Measurements from ENCODE around the gene GBF1. TPM values are rescaled to one million over a fixed set of nuclear protein-coding genes. Genes with fewer than 3 reads are reported as not detected.

Gene GBF1
- total RNA-seq, 1 experiment from 2014 or later, result 23.7 TPM

DNA sequence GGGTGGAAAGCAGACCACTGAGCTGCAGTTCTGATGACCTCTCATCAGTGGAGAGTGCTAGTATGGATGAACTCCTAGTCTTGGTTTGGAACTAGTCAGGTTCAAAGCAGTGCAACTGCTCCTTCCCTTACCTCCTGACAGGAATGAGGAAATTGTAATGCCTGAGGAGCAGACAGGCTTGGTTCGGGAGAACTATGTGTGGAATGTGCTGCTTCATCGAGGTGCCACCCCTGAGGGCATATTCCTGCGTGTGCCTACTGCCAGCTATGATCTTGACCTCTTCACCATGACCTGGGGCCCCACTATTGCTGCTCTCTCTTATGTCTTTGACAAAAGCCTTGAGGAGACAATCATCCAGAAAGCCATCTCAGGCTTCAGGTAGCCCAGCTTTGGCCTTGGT lies 122.7 kb downstream of the GBF1 start:
- H4K91ac ChIP-seq (ENCODE audit: insufficient read length, low read depth, low read length), result no peak overlapping the region
- no peak for DNase-seq
- no peak overlapping the region for H2AFZ ChIP-seq (ENCODE audit: low read length)
- no peak overlapping the region for H3K27ac ChIP-seq (ENCODE audit: insufficient read length, low read depth, low read length)
- H3K4me1 ChIP-seq (ENCODE audit: insufficient read depth, low read length), result no peaks in the 10 kb centered on the region
- H3K79me1 ChIP-seq (ENCODE audit: insufficient read depth, low read depth, low read length, poor library complexity, severe bottlenecking), result no peaks in the 10 kb centered on the region
- H3K9ac ChIP-seq (ENCODE audit: extremely low read depth, insufficient read length, low read length), result no peak overlapping the region
- H3K18ac ChIP-seq (ENCODE audit: insufficient read length, low read depth, low read length), result no peak overlapping the region
- no peak overlapping the region for H2BK15ac ChIP-seq (ENCODE audit: low read depth, low read length)
- WGBS (ENCODE audit: extremely low coverage, insufficient read length, low lambda C conversion rate), result no CpG with 5 or more reads among the region's 3 CpGs
- no peak overlapping the region for H2AK5ac ChIP-seq (ENCODE audit: insufficient read length, low read length)
- no peak overlapping the region for H3K4ac ChIP-seq (ENCODE audit: low read depth, low read length)
- H3K79me2 ChIP-seq (ENCODE audit: insufficient read depth, low read length), result no peaks in the 10 kb centered on the region
- H4K20me1 ChIP-seq (ENCODE audit: control insufficient read depth, insufficient read depth, insufficient read length), result no peaks in the 10 kb centered on the region
- H2BK120ac ChIP-seq (ENCODE audit: low read depth, low read length, poor library complexity, severe bottlenecking), result no peak overlapping the region
- H3K14ac ChIP-seq (ENCODE audit: insufficient read depth, low read length), result no peak overlapping the region
- H3T11ph ChIP-seq (ENCODE audit: low read length), result no peak overlapping the region
- Mint-ChIP-seq H3K27ac (no peak overlapping the region), H3K9me3 (0 out of 5 replicates have a peak, but pooled peaks cover 0 to 4% of the 10 kb centered on the region in 2 experiments), H3K4me1 (no peaks in the 10 kb centered on the region), H3K27me3 (ENCODE audit: low read depth) (no peaks in the 10 kb centered on the region), H3K4me3 (no peak overlapping the region), H3K36me3 (ENCODE audit: insufficient read depth in 1 of 3, low read depth in 3 of 3) (peaks cover 38 to 84% (median 69%) of the 10 kb centered on the region in 3 experiments)
- H4K8ac ChIP-seq (replicated peaks; ENCODE audit: insufficient read length, low read depth, low read length), result no peak overlapping the region
- H2BK5ac ChIP-seq (ENCODE audit: insufficient read length, low read length), result no peak overlapping the region
- H3K23me2 ChIP-seq (ENCODE audit: insufficient read length, low read depth, low read length, poor library complexity, severe bottlenecking), result no peaks in the 10 kb centered on the region
- no peak overlapping the region for H2BK12ac ChIP-seq (ENCODE audit: insufficient read length, low read depth, low read length)
- TF ChIP-seq, protein P1, sequence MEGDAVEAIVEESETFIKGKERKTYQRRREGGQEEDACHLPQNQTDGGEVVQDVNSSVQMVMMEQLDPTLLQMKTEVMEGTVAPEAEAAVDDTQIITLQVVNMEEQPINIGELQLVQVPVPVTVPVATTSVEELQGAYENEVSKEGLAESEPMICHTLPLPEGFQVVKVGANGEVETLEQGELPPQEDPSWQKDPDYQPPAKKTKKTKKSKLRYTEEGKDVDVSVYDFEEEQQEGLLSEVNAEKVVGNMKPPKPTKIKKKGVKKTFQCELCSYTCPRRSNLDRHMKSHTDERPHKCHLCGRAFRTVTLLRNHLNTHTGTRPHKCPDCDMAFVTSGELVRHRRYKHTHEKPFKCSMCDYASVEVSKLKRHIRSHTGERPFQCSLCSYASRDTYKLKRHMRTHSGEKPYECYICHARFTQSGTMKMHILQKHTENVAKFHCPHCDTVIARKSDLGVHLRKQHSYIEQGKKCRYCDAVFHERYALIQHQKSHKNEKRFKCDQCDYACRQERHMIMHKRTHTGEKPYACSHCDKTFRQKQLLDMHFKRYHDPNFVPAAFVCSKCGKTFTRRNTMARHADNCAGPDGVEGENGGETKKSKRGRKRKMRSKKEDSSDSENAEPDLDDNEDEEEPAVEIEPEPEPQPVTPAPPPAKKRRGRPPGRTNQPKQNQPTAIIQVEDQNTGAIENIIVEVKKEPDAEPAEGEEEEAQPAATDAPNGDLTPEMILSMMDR (conservative IDR thresholded peaks at IDR 0.05), result no peak
- no peak overlapping the region for H4K5ac ChIP-seq (ENCODE audit: insufficient read length, low read depth, low read length)
- H3K23ac ChIP-seq (ENCODE audit: insufficient read length, low read depth, low read length), result no peak overlapping the region
- H3K27me3 ChIP-seq (ENCODE audit: insufficient read depth, low read length), result no peaks in the 10 kb centered on the region
- no peak overlapping the region for H3K56ac ChIP-seq (ENCODE audit: insufficient read length, low read depth, low read length)
- no peak overlapping the region for H3K4me2 ChIP-seq (ENCODE audit: insufficient read depth, insufficient read length, low read length)
- no peaks in the 10 kb centered on the region for H3K9me3 ChIP-seq (ENCODE audit: control insufficient read depth, low read depth, low read length)
- H2BK20ac ChIP-seq (ENCODE audit: low read depth, low read length, poor library complexity, severe bottlenecking), result no peak overlapping the region
